Stimulated activated naive CD8-positive, alpha-beta T cell treated with anti-CD3 and anti-CD28 coated beads, Interleukin-15, Interleukin-2, amounts not matched to agents 100 ng/mL and 50 ng/mL, for 24 hours (primary cell): ENCODE data around the gene LMNA.

Source experiments
- H3K27ac Mint-ChIP-seq: one replicate; pipeline ENCODE4 v1.8.0; 2021; ENCODE audit warnings: mild to moderate bottlenecking, mixed read lengths
- H3K27me3 Mint-ChIP-seq: one replicate; pipeline ENCODE4 v1.8.0; 2021; ENCODE audit warnings: mixed read lengths
- H3K36me3 Mint-ChIP-seq: one replicate; pipeline ENCODE4 v1.8.0; 2021; ENCODE audit warnings: low read depth, mixed read lengths
- H3K4me1 Mint-ChIP-seq: one replicate; pipeline ENCODE4 v1.8.0; 2021; ENCODE audit warnings: low read depth, mixed read lengths
- H3K4me3 Mint-ChIP-seq: one replicate; pipeline ENCODE4 v1.8.0; 2021; ENCODE audit warnings: mild to moderate bottlenecking, mixed read lengths
- H3K9me3 Mint-ChIP-seq: one replicate; pipeline ENCODE4 v1.8.0; 2021; ENCODE audit warnings: mixed read lengths

The LMNA gene

DNA sequence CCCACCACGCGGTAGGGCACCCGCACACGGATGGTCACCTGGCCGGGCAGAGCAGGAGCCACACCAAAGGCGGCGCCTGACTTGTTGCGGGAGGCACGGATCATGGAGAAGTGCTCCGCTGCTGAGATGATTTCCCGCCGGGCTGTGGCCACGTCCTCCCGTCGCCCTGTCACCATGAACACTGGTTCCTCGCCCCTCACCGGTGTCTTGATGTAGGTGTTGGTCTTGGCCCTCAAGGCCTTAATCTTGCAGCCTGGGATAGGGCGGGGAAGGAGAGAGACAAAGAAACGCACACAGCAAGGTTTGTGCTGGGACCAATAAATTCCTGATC, 37.1 kb upstream of the LMNA start:
- no peaks in the 10 kb centered on the region for H3K4me1 Mint-ChIP-seq
- peaks cover 8% of the 10 kb centered on the region for H3K27me3 Mint-ChIP-seq
- no peak overlapping the region for H3K27ac Mint-ChIP-seq
- no peaks in the 10 kb centered on the region for H3K9me3 Mint-ChIP-seq
- no peak overlapping the region for H3K4me3 Mint-ChIP-seq
- no peaks in the 10 kb centered on the region for H3K36me3 Mint-ChIP-seq

GRCh38 chr1:156078728-156079127, 35.8 kb upstream of the LMNA start:
- Mint-ChIP-seq H3K36me3 (no peaks in the 10 kb centered on the region), H3K9me3 (no peaks in the 10 kb centered on the region), H3K27ac (no peak overlapping the region), H3K4me1 (peaks cover 9% of the 10 kb centered on the region), H3K4me3 (no peak overlapping the region), H3K27me3 (peaks cover 17% of the 10 kb centered on the region)

DNA sequence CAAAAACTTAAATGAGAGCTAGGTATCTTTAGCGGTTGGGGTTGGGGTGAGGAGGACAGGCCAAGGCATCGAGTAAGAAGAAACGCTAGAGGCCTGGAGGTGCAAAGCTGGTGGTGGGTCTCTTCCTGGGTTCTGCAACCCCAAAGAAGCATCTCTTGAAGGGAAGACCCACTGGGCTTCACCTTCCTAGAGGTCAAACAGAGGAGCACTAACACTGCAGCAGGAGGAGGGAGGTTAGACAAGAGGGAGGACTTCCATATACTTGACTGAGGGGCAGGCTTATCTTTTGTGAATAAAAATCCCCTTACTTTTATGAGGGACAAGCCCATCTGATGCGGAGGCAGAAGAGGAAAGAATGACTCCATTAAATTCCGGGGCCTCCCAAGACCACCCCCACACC, 34.7 kb upstream of the LMNA start:
- H3K27me3 Mint-ChIP-seq: peaks cover 27% of the 10 kb centered on the region
- no peak overlapping the region for H3K4me3 Mint-ChIP-seq
- H3K4me1 Mint-ChIP-seq: peaks cover 9% of the 10 kb centered on the region
- no peak overlapping the region for H3K27ac Mint-ChIP-seq
- H3K36me3 Mint-ChIP-seq: no peaks in the 10 kb centered on the region
- H3K9me3 Mint-ChIP-seq: no peaks in the 10 kb centered on the region

GRCh38 chr1:156080241-156080862, 34.2 kb upstream of the LMNA start:
- Mint-ChIP-seq H3K4me3 (no peak overlapping the region), H3K36me3 (no peaks in the 10 kb centered on the region), H3K9me3 (no peaks in the 10 kb centered on the region), H3K27ac (no peak overlapping the region), H3K4me1 (peaks cover 9% of the 10 kb centered on the region), H3K27me3 (peaks cover 33% of the 10 kb centered on the region)

GRCh38 chr1:156080863-156081179, 33.7 kb upstream of the LMNA start:
- peaks cover 36% of the 10 kb centered on the region for H3K27me3 Mint-ChIP-seq
- peak overlapping the region; percentile 56 for H3K4me3 Mint-ChIP-seq
- no peaks in the 10 kb centered on the region for H3K36me3 Mint-ChIP-seq
- no peak overlapping the region for H3K27ac Mint-ChIP-seq
- H3K4me1 Mint-ChIP-seq: peaks cover 9% of the 10 kb centered on the region
- H3K9me3 Mint-ChIP-seq: no peaks in the 10 kb centered on the region

DNA sequence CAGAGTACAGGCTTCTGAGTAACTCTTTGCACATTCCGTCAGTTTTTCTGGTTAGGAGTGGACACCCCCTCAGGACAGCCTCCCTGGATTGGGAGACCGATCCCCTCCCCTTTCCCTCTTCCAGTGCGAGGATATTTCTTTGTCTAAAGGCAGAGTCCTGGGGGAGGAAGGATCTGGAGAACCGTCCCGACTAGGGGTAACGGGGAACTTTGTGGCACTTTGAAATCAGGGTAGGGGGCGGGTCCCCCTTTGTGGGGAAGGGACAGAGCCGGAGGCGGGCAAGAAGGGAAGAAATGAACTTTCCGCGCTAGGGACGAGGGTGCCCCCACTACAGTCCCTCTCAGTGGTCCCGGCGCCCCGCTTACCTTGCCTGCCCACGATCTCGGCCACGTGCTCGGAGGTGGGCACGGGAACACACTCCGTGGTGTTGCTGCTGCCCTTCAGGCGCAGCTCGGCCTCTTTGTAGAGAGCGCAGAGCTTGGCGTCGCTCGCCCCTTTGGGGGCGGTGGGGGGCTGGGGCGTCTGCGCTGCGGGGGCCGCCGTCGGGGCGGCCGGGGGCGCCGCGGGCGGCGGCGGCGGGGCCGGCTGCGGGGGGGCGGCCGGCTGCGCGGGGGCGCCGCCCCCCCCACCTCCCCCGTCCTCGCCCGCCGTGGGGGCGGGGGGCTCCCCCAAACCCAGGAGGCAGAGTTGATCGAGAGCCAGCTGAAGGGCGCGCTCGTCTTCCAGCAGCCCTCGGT, 33.2 kb upstream of the LMNA start:
- Mint-ChIP-seq H3K27ac (no peak overlapping the region), H3K27me3 (peaks cover 40% of the 10 kb centered on the region), H3K4me1 (peaks cover 9% of the 10 kb centered on the region)

GRCh38 chr1:156081917-156082308, 32.6 kb upstream of the LMNA start:
- H3K27ac Mint-ChIP-seq: no peak overlapping the region
- peaks cover 46% of the 10 kb centered on the region for H3K27me3 Mint-ChIP-seq

More for the DNA sequence above, 33.2 kb upstream of the LMNA start:
- Mint-ChIP-seq H3K4me3 (peak overlapping the region; percentile 80), H3K36me3 (no peaks in the 10 kb centered on the region), H3K9me3 (no peaks in the 10 kb centered on the region)

DNA sequence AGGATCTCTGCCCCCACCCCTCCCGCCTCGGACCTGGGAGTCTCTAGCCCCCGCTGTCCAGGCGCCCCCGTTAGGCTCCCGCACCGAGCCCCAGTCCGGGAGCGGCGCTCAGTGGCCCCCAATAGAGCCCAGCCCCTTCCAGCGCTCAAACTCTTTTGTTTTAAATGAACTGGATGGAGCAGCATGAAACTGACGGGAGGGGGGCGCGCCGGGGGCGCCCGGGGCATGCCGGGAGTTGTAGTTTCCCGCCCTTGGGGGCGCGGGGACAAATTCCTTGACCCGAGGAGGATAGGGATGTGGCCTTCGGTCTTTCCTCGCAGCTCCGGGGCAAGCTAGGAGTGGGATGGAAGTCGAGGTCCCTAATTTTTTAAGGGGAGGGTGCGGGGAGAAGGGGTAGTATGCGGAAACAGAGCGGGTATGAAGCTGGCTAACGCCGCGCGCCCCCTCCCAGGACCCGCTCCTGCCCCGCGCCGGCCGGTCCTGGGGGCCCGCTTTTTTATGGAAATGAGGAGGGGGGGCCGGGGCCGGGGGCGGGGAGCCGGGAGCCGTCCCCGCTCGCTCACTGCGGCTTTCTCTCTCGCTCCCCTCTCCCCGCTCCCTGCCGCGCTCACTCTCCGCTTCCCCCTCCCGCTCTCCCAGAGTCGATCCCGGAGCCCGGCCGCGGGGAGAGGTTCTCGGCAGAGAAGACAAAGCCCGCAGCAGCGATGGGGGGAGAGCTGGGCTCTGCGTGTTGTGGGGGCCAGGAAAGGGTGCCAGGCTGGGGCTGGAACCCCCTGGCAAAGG, 32.0 kb upstream of the LMNA start, which contains the start of gene MEX3A:
Gene MEX3A (minus strand): TSS at position 157 of the 783 bp plus-strand sequence. CDS start 467 bp downstream, outside the sequence.
- peak within 1 kb of the TSS; percentile 80 for H3K4me3 Mint-ChIP-seq
- H3K9me3 Mint-ChIP-seq: no peaks in the 10 kb centered on the region
- peaks cover 9% of the 10 kb centered on the region for H3K4me1 Mint-ChIP-seq
- peaks cover 49% of the 10 kb centered on the region for H3K27me3 Mint-ChIP-seq
- H3K27ac Mint-ChIP-seq: no peak within 1 kb of the TSS
- no peaks in the 10 kb centered on the region for H3K36me3 Mint-ChIP-seq

More at GRCh38 chr1:156081917-156082308, 32.6 kb upstream of the LMNA start:
- Mint-ChIP-seq H3K9me3 (no peaks in the 10 kb centered on the region), H3K36me3 (no peaks in the 10 kb centered on the region), H3K4me3 (peak overlapping the region; percentile 80), H3K4me1 (peaks cover 9% of the 10 kb centered on the region)

DNA sequence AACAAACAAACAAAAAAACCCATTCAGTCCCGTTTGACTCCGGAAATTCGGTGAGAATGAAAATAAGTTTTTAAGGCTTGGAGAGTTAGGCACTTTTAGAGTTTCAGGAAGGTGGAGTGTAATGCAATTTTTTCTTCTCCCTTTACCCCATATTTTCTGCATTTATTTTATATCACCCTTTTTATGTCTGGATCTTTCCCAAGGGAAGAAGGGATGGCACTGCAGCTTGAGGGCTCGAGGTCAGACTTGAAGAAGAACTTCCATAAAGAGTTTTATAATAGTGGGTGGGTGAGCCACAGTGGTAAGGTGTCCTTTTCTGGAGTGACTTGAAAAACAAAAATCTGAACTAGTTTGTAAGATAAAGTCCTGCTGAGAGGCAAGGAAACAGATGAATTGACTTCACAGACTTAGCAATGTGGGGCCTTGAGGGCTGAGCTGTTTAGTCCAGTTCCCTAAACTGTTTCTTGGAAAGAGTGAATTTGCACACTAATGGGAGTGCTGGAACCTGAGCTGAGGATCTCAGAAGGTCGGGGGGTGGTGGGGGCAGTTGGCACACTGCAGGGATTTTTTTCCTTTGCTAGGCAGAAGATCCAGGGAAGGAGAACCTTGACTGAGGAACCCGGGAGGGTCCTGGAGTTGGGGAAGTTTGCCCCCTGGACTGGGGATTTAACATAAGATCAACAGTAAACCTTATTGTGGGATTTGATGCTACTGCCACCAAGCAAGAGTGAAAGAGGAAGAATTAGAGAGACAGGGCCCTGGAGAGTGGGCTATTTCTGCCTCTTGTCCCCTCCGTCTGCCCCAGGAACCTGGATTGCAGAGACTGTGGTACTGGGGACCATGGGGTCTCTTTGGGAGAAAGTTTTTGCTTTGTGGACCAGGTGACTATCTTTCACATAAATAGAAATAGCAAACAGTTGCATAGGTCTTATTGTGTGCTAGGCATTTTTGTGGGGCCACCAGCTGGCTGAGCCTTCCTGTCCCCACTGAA, 30.4 kb upstream of the LMNA start:
- peak overlapping the region; percentile 77 for H3K4me3 Mint-ChIP-seq
- H3K27me3 Mint-ChIP-seq: peaks cover 45% of the 10 kb centered on the region
- H3K36me3 Mint-ChIP-seq: no peaks in the 10 kb centered on the region
- H3K27ac Mint-ChIP-seq: no peak overlapping the region
- no peaks in the 10 kb centered on the region for H3K9me3 Mint-ChIP-seq
- H3K4me1 Mint-ChIP-seq: peaks cover 9% of the 10 kb centered on the region

DNA sequence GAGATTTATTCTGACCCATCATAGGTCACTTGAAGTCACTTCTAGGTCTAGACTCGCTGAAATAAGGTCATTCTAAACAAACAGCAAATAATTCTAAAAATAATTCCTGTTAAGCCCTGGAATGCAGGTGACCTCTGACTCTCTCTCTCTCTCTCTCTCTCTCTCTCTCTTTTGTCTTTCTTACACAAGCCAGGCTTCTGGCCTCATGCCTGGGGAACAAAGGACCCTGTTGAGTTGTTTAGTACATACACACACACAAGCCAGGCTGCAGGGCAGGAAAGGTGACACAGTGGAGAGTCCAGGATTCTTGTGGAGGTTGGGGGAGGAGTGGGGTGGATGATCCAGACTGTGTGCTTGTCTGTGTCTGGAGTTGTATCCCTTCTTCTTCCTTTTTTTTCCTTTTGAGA, 28.3 kb upstream of the LMNA start:
- H3K27me3 Mint-ChIP-seq: peaks cover 45% of the 10 kb centered on the region
- H3K36me3 Mint-ChIP-seq: no peaks in the 10 kb centered on the region
- no peaks in the 10 kb centered on the region for H3K9me3 Mint-ChIP-seq
- H3K4me1 Mint-ChIP-seq: peaks cover 16% of the 10 kb centered on the region
- no peak overlapping the region for H3K4me3 Mint-ChIP-seq
- no peak overlapping the region for H3K27ac Mint-ChIP-seq

DNA sequence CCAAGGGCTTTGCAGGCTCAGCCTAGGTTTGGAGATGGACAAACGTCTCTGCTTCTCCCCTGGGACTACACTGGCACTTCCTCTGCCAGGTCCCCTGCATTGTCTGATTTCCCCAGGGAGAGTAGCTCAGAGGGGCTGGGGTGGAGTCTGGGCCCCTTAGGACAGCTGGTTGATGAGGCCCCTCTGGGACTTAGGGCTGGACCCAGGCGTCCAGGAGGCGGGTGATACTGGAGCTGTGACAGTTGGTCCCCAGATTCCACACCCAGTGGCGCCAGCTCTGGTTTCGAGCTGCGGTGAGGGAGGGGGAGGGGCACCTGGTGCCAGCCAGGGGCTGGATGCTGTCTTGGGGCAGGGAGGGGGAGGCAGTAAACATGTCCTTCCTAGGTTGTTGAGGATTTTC, 24.8 kb upstream of the LMNA start:
- Mint-ChIP-seq H3K4me3 (no peak overlapping the region), H3K27ac (no peak overlapping the region), H3K4me1 (peaks cover 7% of the 10 kb centered on the region), H3K9me3 (no peaks in the 10 kb centered on the region), H3K36me3 (no peaks in the 10 kb centered on the region), H3K27me3 (peaks cover 33% of the 10 kb centered on the region)

DNA sequence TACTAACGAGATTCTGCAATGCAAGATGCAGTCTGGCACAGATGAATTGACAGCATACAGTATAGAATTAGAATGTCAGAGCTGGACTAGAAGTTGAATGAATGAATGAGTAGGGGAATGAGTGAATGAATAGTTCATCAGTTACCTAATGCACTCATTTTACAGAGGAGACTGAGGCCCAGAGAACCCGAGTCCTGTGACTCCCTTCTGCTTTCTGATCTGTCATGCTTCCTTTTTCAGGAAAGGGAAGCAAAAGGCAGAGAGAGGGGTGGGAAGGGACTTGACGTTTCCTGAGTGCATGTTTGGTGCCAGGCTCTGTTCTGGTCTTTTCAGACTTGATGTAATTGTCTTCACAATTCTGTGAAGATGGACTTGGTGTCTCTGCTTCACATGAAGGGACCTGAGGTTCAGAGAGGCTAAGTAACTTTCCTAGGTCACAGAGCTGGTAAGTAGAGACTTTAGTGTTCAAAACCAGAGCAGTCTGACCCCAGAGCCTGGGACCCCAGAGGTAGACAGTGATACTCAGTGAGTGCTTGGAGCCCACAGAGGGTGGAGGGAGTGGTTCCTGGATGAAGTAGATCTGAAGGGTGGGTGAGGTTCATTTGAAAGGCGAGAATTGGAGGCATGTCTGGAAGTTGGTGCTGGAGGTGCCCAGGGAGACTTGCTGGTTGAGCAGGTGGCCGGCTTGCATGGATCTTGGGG, 24.2 kb upstream of the LMNA start:
- Mint-ChIP-seq H3K4me1 (peaks cover 10% of the 10 kb centered on the region), H3K27me3 (peaks cover 30% of the 10 kb centered on the region), H3K27ac (no peak overlapping the region), H3K36me3 (no peaks in the 10 kb centered on the region), H3K4me3 (no peak overlapping the region), H3K9me3 (no peaks in the 10 kb centered on the region)

GRCh38 chr1:156090840-156091188, 23.7 kb upstream of the LMNA start:
- peaks cover 14% of the 10 kb centered on the region for H3K4me1 Mint-ChIP-seq
- peaks cover 26% of the 10 kb centered on the region for H3K27me3 Mint-ChIP-seq
- H3K4me3 Mint-ChIP-seq: no peak overlapping the region
- no peak overlapping the region for H3K27ac Mint-ChIP-seq
- H3K36me3 Mint-ChIP-seq: no peaks in the 10 kb centered on the region
- H3K9me3 Mint-ChIP-seq: no peaks in the 10 kb centered on the region

GRCh38 chr1:156091610-156092009, 22.9 kb upstream of the LMNA start:
- H3K27ac Mint-ChIP-seq: no peak overlapping the region
- no peaks in the 10 kb centered on the region for H3K9me3 Mint-ChIP-seq
- peaks cover 22% of the 10 kb centered on the region for H3K4me1 Mint-ChIP-seq
- H3K27me3 Mint-ChIP-seq: peaks cover 19% of the 10 kb centered on the region
- no peak overlapping the region for H3K4me3 Mint-ChIP-seq
- no peaks in the 10 kb centered on the region for H3K36me3 Mint-ChIP-seq
